SJCRH30 (cell line): Measurements from ENCODE around the gene RYR2. TPM values are rescaled to one million over a fixed set of nuclear protein-coding genes. Genes with fewer than 3 reads are reported as not detected.
"Not testable (repeated sequence)": the region's sequence is repeated elsewhere in the genome, so short reads cannot be mapped to it uniquely, and the experiment has no call there.

Experiments
- DNase-seq, 2 experiments: peaks; one replicate each; pipeline ENCODE4 v3.0.0-alpha.2; 2015 to 2020
- H3K27ac ChIP-seq: fragments of 250-450 bp; sonication (Bioruptor Pico); 2 replicates; pipeline ENCODE4 v1.5.1; 2020; ENCODE audit warnings: mild to moderate bottlenecking, moderate library complexity
- H3K27me3 ChIP-seq: fragments of 250-450 bp; sonication (Bioruptor Pico); 2 replicates; pipeline ENCODE4 v1.5.1; 2020; ENCODE audit warnings: mild to moderate bottlenecking, moderate library complexity
- H3K36me3 ChIP-seq: fragments of 250-450 bp; sonication (Bioruptor Pico); 2 replicates; pipeline ENCODE4 v1.5.1; 2020; ENCODE audit warnings: mild to moderate bottlenecking, moderate library complexity
- H3K4me1 ChIP-seq: fragments of 250-450 bp; sonication (Bioruptor Pico); 2 replicates; pipeline ENCODE4 v1.5.1; 2020; ENCODE audit warnings: mild to moderate bottlenecking, moderate library complexity
- H3K4me3 ChIP-seq: fragments of 250-450 bp; sonication (Bioruptor Pico); 2 replicates; pipeline ENCODE4 v1.5.1; 2020; ENCODE audit warnings: mild to moderate bottlenecking, moderate library complexity
- H3K9me3 ChIP-seq: fragments of 250-450 bp; sonication (Bioruptor Pico); replicated peaks from 2 replicates; pipeline ENCODE4 v1.5.1; 2020; ENCODE audit warnings: mild to moderate bottlenecking, moderate library complexity
- total RNA-seq: library from RNA; depleted of rRNA; stranded (reverse); fragments of >200 nt; shearing (Covaris generic); gene quantifications from 2 replicates; pipeline ENCODE4 v1.2.3, GENCODE V29; 2014

RYR2 gene
- total RNA-seq, 1 experiment from 2014 or later: 1.3 TPM

DNA sequence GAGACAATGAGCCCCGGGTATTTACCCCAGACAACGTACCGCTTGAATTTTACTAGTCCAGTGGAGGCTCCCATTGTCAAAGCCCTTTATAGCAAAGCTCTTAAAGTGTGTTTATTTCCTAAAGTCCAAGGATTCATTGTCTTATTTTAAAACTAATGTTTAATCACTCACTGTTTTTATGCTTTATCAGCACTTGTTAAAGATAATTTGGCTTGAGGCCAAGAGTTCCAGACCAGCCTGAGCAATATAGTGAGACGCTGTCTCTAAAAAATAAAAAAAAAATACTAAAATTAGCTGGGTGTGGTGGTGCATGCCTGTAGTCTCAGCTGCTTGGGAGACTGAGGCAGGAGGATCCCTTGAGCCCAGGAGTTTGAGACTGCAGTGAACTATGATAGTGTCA is 202.8 kb downstream of the RYR2 start:
- Histone ChIP-seq H3K27me3 (no peaks in the 10 kb centered on the region; the same call in 1 of the 2 replicates), H3K36me3 (no peaks in the 10 kb centered on the region), H3K4me3 (no peak overlapping the region), H3K27ac (no peak overlapping the region), H3K9me3 (no peaks in the 10 kb centered on the region), H3K4me1 (no peaks in the 10 kb centered on the region)
- no peak for DNase-seq

DNA sequence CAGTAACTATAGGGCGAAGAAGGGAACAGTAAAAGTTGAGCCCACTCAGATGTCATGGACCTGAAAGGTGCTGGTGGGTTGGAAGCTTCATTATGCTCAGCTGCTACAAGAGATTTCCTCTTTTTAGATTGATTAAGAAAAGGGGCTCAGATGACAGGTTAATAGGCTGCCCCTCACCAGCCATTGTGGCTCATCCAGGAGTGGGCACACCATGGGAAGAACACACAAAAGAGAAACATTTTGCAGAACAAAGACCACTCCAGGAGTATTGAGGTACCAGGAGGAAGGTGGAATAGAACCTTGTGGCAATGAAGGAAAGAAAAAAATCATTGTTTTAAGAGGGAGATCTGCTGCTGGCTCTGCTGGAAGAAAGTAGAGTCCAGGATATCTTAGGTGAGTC is 205.5 kb downstream of the RYR2 start:
- DNase-seq: no peak
- Histone ChIP-seq H3K36me3 (no peaks in the 10 kb centered on the region), H3K4me1 (no peaks in the 10 kb centered on the region), H3K27ac (no peak overlapping the region), H3K4me3 (no peak overlapping the region), H3K9me3 (no peaks in the 10 kb centered on the region), H3K27me3 (no peaks in the 10 kb centered on the region; the same call in 1 of the 2 replicates)

DNA sequence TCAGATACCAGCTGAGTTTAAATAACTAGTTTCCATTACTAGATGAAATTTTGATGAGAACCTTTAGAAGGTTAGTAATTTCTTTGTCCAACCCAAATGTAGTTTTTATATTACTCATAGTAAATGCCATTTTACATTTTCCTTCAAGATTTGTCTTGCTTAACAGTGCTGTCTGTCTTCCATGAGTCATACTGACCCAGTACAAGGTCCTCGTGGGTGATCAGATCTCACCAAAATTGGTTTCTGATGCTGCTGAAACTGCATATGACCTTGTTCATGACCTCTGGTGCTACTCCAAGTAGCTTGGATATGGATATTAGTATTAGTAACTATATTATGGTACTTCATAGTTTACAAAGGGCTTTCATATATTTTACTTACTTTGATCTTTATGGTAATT is 207.1 kb downstream of the RYR2 start:
- no peak for DNase-seq
- no peak overlapping the region for H3K27ac ChIP-seq
- no peak overlapping the region for H3K4me3 ChIP-seq
- H3K4me1 ChIP-seq: no peaks in the 10 kb centered on the region
- H3K9me3 ChIP-seq: no peaks in the 10 kb centered on the region
- H3K27me3 ChIP-seq: no peaks in the 10 kb centered on the region; the same call in 1 of the 2 replicates
- no peaks in the 10 kb centered on the region for H3K36me3 ChIP-seq

DNA sequence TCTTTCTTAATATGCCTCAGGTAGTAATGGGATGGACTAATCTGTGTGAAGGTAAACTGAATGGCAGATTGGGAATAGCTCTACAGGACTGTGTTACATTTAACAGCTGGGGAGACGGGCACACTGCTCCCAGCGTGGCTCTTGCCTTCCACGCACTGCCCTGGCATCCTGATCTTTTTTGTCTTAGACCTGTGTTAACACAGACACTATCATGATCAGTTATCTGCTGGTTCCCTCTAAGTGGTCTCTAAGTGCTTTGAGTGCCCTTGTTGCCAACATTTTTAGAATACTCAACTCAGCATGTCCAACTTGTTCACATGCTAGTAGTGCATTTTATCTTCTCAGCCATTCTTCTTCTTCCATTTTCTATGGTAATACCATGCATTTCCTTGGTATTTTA is 208.1 kb downstream of the RYR2 start:
- Histone ChIP-seq H3K4me1 (no peaks in the 10 kb centered on the region), H3K27ac (no peak overlapping the region), H3K36me3 (no peaks in the 10 kb centered on the region), H3K27me3 (no peaks in the 10 kb centered on the region), H3K9me3 (no peaks in the 10 kb centered on the region), H3K4me3 (no peak overlapping the region)
- DNase-seq: no peak

DNA sequence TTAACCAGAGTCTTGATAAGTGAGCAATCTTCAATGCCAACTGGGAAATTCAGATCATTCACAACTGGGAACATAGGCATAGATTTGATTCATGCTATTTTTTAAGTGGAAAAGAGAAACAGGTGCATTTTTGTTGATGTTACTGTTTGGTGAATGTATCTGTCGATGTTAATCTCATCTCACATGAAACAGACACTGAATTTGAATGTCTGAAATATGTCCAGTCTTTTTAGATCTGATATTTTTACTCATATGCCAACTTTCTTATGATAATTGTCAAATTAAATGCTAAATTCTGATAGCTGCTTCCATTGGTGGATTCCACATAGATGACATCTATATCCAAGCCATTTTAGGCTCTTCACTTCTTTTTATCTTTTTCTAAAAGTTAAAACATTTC is 213.1 kb downstream of the RYR2 start:
- DNase-seq: no peak
- Histone ChIP-seq H3K27me3 (no peaks in the 10 kb centered on the region), H3K27ac (no peak overlapping the region), H3K4me1 (no peaks in the 10 kb centered on the region), H3K4me3 (no peak overlapping the region), H3K36me3 (no peaks in the 10 kb centered on the region), H3K9me3 (no peaks in the 10 kb centered on the region)

DNA sequence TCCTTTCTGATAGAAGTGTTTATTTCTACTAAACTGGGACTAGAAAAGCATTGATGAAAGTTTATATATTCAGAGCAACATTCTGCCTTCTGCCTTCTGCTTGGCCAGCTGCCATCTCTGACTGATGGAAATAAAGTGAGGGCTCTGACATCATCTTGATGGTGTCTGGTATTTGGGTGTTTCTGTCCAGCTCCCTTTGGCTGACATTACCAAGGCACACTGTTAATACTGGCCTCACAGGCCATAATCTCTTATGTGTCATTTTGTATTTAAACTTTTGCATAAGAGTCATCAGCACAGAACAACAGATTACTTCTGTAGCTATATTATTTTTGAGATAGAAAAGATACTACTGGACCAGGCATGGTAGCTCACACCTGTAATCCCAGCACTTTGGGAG is 216.9 kb downstream of the RYR2 start:
- DNase-seq: no peak
- Histone ChIP-seq H3K9me3 (no peaks in the 10 kb centered on the region), H3K27ac (no peak overlapping the region), H3K4me3 (no peak overlapping the region), H3K27me3 (no peaks in the 10 kb centered on the region), H3K36me3 (no peaks in the 10 kb centered on the region), H3K4me1 (no peaks in the 10 kb centered on the region)

DNA sequence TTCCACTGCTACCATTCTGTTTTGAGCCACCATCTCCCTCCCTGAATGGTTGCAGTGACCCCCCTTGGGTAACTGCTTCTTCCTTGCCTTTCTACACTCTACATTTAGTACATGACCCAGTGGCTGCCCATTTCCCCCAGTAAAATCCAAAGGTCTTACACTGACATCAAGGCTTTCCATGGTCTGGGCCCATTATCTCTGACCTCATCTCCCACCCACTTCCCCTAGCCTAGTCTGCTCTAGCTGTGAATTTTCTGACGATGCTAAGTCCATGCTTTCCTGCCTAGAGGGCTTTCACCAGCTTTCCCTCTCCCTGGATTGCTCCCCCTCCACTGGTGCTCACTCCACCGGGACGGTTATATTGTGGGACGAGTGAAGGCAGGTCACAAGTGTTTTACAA is 219.2 kb downstream of the RYR2 start:
- Histone ChIP-seq H3K27me3 (no peaks in the 10 kb centered on the region), H3K4me3 (no peak overlapping the region), H3K36me3 (no peaks in the 10 kb centered on the region), H3K9me3 (no peaks in the 10 kb centered on the region), H3K4me1 (no peaks in the 10 kb centered on the region), H3K27ac (no peak overlapping the region)
- no peak for DNase-seq

DNA sequence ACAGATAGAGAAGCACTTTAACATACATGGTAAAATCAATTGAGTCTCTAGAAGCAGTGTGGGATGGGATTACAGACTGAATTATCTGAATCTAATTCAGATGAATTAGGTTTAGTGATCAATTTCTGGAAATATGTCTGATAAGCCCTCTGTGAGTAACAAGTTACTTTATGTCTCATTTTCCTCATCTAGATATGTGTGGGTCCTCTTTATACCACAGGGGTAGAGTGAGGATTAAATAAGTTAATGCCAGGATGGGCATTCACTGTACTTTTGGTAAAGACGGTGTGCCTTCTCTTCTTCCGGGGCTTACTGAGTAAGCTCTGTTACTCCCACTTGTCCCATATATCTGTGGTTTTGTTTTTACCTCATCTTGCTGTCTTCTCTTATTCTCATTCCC is 225.8 kb downstream of the RYR2 start:
- no peaks in the 10 kb centered on the region for H3K9me3 ChIP-seq
- no peak overlapping the region for H3K27ac ChIP-seq
- H3K36me3 ChIP-seq: no peaks in the 10 kb centered on the region
- no peak for DNase-seq
- no peak overlapping the region for H3K4me3 ChIP-seq
- H3K27me3 ChIP-seq: no peaks in the 10 kb centered on the region
- H3K4me1 ChIP-seq: no peaks in the 10 kb centered on the region

DNA sequence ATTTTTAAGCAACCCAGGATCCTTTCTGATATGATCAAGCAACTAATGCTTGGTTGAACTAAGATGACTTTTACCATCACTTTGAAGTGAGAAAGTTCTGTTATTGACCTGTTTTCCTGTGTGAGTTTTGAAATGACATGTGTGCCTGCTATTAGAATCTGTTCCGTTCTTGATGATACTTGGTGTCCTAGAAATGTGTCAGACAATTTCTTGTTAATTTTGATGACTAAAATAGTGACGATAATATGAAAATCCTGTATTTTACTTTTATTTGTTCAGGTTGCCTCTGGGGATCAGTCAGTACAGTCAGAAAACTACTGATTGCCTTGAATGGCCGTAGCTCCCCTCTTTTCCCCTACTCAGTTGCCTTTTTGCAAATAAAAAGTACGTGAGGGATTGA is 228.0 kb downstream of the RYR2 start:
- H3K9me3 ChIP-seq: no peaks in the 10 kb centered on the region
- H3K27ac ChIP-seq: no peak overlapping the region
- DNase-seq: no peak
- H3K4me3 ChIP-seq: no peak overlapping the region
- H3K36me3 ChIP-seq: no peaks in the 10 kb centered on the region
- H3K4me1 ChIP-seq: no peaks in the 10 kb centered on the region
- no peaks in the 10 kb centered on the region for H3K27me3 ChIP-seq

DNA sequence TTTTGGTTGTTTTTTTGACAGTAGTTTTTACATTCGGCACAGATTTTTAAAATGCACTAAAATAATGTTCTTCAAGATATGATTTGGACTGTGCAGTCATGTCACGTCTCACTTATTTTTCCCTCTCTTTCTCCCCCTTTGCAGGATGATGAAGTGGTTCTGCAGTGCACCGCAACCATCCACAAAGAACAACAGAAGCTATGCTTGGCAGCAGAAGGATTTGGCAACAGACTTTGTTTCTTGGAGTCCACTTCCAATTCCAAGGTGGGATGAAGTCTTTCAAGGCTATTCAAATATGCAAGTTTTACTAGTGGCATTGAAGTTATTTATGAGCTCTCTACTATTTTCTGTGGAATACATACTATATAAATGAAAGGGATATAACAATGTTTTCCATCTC is 228.4 kb downstream of the RYR2 start:
- Histone ChIP-seq H3K27me3 (no peaks in the 10 kb centered on the region), H3K36me3 (no peaks in the 10 kb centered on the region), H3K4me3 (no peak overlapping the region), H3K9me3 (no peaks in the 10 kb centered on the region), H3K27ac (no peak overlapping the region), H3K4me1 (no peaks in the 10 kb centered on the region)
- DNase-seq: no peak

DNA sequence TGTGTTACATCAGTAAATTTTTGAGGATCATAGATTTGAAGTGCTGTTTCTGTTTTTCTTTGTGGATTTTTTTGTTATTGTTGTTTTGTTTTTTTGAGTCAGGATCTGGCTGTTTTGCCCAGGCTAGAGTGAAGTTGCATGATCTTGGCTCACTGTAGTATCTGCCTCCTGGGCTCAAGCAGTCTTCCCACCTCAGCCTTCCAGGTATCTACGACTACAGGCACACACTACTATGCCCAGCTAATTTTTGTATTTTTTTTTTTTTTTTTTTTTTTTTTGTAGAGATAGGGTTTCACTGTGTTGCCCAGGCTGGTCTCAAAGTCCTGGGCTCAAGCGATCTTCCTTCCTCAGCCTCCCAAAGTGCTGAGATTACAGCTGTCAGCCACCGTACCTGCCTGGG is 236.0 kb downstream of the RYR2 start:
- not testable (repeated sequence) for DNase-seq, H3K27me3 ChIP-seq, H3K9me3 ChIP-seq

DNA sequence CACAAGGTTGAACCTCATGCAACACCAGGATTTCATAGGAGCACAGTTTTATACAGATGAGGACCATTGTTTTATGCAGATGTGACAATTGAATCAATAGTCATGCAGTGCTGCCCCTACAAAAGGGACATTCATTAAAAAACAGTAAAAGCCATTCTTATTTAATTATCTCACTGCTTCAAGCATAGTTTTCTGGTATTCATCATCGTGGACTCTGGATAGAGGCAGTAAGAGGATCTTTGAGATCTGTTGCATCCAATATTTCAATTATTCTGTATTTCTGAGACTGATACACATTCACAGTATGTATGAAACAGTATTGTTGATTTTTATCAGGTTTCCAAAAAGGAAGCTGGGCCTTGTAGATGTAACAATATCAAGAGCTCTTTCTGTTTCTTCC is 237.6 kb downstream of the RYR2 start:
- no peak for DNase-seq
- H3K9me3 ChIP-seq: no peaks in the 10 kb centered on the region
- H3K4me3 ChIP-seq: no peak overlapping the region
- H3K4me1 ChIP-seq: no peaks in the 10 kb centered on the region
- H3K27me3 ChIP-seq: no peaks in the 10 kb centered on the region
- no peaks in the 10 kb centered on the region for H3K36me3 ChIP-seq
- H3K27ac ChIP-seq: no peak overlapping the region

More for the DNA sequence above, 236.0 kb downstream of the RYR2 start:
- H3K4me1 ChIP-seq, H3K27ac ChIP-seq, H3K36me3 ChIP-seq, H3K4me3 ChIP-seq: not testable (repeated sequence)

DNA sequence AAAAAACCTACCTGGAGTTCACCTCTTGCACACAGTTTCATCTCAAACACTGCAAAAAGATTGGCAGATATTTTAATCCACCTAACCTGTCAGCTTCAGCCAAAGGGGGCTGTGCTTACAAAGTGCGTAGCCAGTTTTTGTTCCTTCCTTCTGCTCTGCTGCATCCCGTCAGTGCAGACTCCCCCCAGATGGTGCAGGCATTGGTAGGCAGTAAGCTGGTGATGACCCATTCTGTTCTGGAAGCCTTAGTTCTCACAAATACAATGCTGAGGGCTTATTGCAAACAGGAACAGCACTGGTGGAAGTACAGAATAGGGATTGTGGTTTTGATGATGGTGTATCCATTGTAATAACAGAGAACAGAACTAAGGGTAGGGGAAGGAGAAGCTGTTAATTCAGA is 239.5 kb downstream of the RYR2 start:
- Histone ChIP-seq H3K4me1 (no peaks in the 10 kb centered on the region), H3K27ac (no peak overlapping the region), H3K36me3 (no peaks in the 10 kb centered on the region), H3K9me3 (no peaks in the 10 kb centered on the region), H3K4me3 (no peak overlapping the region), H3K27me3 (no peaks in the 10 kb centered on the region)
- DNase-seq: no peak

DNA sequence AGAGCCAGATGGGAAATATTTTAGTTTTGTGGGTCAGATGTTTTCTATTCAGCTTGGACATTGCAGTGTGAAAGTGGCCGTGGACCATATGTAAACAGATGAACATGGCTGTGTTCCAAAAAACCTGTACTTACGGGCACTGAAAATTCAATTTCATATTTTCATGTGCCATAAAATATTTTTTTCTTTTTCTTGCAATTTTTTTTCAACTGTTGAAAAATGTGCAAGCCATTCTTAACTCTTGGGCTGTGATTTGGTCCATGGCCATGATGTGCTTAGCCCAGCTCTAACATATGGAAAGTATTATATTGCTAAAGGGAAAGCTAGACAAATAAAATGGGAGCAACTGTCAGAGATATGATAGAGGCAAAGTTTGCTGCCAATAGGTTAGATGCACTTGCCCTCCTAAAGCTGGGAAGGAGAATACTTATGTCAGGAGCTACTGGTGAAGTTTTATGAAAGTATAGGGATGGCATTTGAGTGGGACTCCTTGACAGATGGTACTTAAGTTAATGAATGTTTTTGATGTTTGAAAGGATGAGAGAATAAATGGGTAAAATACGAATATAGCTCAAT is 240.3 kb downstream of the RYR2 start:
- Histone ChIP-seq H3K36me3 (no peaks in the 10 kb centered on the region), H3K27ac (no peak overlapping the region), H3K9me3 (no peaks in the 10 kb centered on the region), H3K4me3 (no peak overlapping the region), H3K4me1 (no peaks in the 10 kb centered on the region), H3K27me3 (no peaks in the 10 kb centered on the region)
- DNase-seq: no peak

DNA sequence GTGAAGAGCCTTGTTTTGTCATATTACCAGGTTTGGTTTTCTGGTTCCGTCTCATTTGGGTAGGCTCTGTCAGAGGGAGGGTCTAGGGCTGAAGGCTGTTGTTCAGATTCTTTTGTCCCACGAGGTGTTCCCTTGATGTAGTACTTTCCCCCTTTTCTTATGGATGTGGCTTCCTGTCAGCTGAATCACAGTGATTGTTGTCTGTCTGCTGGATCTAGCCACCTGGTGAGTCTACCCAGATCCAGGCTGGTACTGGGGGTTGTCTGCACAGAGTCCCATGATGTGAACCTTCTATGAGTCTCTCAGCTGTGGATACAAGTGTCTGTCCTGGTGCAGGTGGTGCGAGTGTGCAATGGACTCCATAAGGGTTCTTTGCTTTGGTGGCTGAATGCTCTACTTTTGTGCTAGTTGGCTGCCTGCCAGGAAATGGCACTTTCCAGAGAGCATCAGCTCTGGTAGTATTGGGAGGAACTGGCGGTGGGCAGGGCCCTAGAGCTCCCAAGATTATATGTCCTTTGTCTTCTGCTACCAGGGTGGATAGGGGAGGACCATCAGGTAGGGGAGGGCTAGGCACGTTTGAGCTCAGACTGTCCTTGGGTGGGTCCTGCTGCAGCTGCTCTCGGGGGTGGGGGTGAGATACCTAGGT is 246.0 kb downstream of the RYR2 start:
- Histone ChIP-seq H3K4me3 (no peak overlapping the region), H3K36me3 (no peaks in the 10 kb centered on the region), H3K27me3 (no peaks in the 10 kb centered on the region), H3K27ac (no peak overlapping the region), H3K9me3 (no peaks in the 10 kb centered on the region), H3K4me1 (no peaks in the 10 kb centered on the region)
- peak in 1 of 2 experiments; percentile 4 for DNase-seq

DNA sequence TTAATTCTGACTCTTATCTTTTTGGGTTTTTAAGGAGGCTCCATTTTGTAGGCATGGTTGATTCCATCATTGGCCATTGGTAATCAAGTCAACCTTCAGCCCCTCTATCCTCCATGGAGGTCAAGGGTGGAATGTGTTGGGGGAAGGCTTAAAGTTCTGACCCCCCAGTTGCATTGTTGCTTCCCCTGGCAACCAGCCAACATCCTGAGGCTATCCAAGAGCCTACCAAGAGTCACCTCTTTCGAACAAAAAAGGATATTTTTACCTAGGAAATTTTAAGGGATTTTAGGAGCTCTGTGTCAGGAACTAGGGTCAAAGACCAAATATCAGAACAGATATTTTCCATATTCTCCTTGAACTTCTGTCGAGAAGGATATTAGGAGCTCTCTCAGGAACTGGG is 251.8 kb downstream of the RYR2 start:
- H3K27ac ChIP-seq: no peak overlapping the region
- no peaks in the 10 kb centered on the region for H3K4me1 ChIP-seq
- no peaks in the 10 kb centered on the region for H3K9me3 ChIP-seq
- H3K36me3 ChIP-seq: no peaks in the 10 kb centered on the region
- no peak for DNase-seq
- no peaks in the 10 kb centered on the region for H3K27me3 ChIP-seq
- H3K4me3 ChIP-seq: no peak overlapping the region
